Thoracic aorta (tissue), 2 donors: Measurements from ENCODE around the gene COL8A1. TPM values are rescaled to one million over a fixed set of nuclear protein-coding genes. Genes with fewer than 3 reads are reported as not detected.

Source experiments
- ATAC-seq: fragments of 150-250 bp; one replicate; pipeline ENCODE4 v1.8.0; 2017; ENCODE audit warnings: low read depth; ENCODE audit not compliant: insufficient number of reproducible peaks, low FRiP score
- DNase-seq: peaks from one replicate; pipeline ENCODE4 v3.0.0-alpha.2; 2020; ENCODE audit warnings: low spot score
- H3K27ac ChIP-seq, 2 donors: fragments of 200-600 bp; sonication (generic); 1 replicate in 1 of 2; 2 replicates in 1 of 2; pipeline ENCODE4 v1.5.1; 2016; ENCODE audit warnings: mild to moderate bottlenecking in 2 of 2, moderate library complexity in 2 of 2
- H3K27me3 ChIP-seq: fragments of 200-600 bp; sonication (generic); replicated peaks from 2 replicates; pipeline ENCODE4 v1.6.0; 2016; ENCODE audit warnings: mild to moderate bottlenecking; ENCODE audit not compliant: insufficient read depth
- H3K36me3 ChIP-seq: fragments of 200-600 bp; sonication (generic); one replicate; pipeline ENCODE4 v1.5.1; 2016
- H3K4me1 ChIP-seq, 2 donors: fragments of 200-600 bp; sonication (generic); 1 replicate in 1 of 2; 2 replicates in 1 of 2; pipeline versions ENCODE4 v1.5.1 to v1.6.0; 2016; ENCODE audit warnings: low read depth in 2 of 2, mild to moderate bottlenecking in 1 of 2; ENCODE audit not compliant: control insufficient read depth in 1 of 2
- H3K4me3 ChIP-seq: fragments of 200-600 bp; sonication (generic); 2 replicates; pipeline ENCODE4 v1.5.1; 2016; ENCODE audit warnings: mild to moderate bottlenecking
- H3K9me3 ChIP-seq: fragments of 200-600 bp; sonication (generic); 2 replicates; pipeline ENCODE4 v1.5.1; 2016
- total RNA-seq, 2 donors: library from RNA; depleted of rRNA; stranded (reverse); fragments of >200 nt; gene quantifications; one replicate each; pipeline versions ENCODE4 v1.1.0 to v1.2.3, GENCODE V29; 2016
- TF ChIP-seq, protein P1 (sequence below): fragments of 200-600 bp; sonication (generic); IDR thresholded peaks from one replicate; pipeline ENCODE4 v1.5.1; 2019; ENCODE audit warnings: antibody characterized with exemption

Gene COL8A1
- total RNA-seq, 2 donors from 2014 or later = 253 to 916 TPM

DNA sequence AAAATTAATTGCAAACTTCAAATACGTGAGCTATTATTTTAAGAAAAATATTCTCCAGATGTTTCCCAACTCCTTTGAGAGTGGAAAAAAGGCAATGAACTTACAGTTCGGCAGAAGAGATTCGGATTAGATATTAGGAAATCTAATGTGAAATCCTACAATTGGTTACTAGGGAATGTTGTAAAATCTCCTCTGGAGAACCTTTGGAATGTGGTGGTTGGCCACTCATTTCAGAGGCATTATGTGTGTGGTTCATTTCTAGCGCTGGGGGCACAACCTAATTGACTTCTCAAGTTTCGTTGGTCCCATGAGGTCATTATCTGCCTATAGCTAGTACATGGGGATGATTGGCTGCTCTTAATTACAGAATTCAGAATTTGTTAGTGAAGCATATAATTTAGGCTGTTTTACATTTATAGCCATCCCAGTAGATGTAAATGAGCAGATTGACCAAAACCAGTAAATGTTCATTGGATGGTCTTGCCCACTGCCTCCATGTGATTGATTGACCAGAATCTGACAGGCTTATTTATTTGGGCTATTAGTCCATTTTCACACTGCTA lies 144.7 kb downstream of the COL8A1 start:
- H3K27ac ChIP-seq = no peak overlapping the region
- no peak for ATAC-seq
- H3K27me3 ChIP-seq = no peaks in the 10 kb centered on the region
- TF ChIP-seq, protein P1, sequence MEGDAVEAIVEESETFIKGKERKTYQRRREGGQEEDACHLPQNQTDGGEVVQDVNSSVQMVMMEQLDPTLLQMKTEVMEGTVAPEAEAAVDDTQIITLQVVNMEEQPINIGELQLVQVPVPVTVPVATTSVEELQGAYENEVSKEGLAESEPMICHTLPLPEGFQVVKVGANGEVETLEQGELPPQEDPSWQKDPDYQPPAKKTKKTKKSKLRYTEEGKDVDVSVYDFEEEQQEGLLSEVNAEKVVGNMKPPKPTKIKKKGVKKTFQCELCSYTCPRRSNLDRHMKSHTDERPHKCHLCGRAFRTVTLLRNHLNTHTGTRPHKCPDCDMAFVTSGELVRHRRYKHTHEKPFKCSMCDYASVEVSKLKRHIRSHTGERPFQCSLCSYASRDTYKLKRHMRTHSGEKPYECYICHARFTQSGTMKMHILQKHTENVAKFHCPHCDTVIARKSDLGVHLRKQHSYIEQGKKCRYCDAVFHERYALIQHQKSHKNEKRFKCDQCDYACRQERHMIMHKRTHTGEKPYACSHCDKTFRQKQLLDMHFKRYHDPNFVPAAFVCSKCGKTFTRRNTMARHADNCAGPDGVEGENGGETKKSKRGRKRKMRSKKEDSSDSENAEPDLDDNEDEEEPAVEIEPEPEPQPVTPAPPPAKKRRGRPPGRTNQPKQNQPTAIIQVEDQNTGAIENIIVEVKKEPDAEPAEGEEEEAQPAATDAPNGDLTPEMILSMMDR = no peak
- no peak for DNase-seq
- H3K4me1 ChIP-seq = no peaks in the 10 kb centered on the region
- H3K36me3 ChIP-seq = no peaks in the 10 kb centered on the region
- H3K9me3 ChIP-seq = no peaks in the 10 kb centered on the region
- no peak overlapping the region for H3K4me3 ChIP-seq

DNA sequence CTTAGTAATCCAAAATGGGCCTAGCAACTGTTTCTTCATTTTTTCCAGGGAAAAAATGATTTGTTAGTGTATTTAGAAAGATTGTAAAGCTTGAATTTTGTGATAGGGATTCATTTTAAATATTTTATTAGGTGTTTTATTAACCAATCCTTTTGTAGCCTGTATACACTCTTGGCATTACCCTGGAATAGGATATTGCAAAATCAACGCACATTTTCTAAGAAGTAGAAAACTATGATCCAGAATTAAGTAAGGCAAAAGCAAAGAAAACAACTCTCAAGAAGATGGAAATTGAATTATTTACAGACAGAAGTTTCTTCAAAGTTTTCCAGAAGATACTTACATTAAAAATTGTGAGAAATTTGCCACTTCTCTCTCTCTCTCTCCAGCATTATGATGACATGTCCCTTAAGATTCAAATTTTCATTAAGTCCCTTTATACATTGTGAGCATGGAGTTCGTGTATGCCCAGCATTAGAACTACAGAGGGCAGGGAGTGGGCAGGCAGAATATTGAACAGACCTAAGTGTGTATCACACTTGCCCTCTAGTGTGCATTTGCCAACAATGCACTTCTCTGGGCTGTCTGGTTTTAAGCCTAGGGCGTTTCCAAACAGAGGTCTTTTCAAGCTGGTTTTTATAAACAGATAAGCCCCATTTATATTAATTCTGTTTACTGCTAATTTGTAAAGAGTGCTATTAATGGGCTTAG lies 150.8 kb downstream of the COL8A1 start:
- TF ChIP-seq, protein P1 = peak; percentile 58
- Histone ChIP-seq H3K36me3 (peaks cover 4% of the 10 kb centered on the region), H3K27ac (no peak overlapping the region), H3K9me3 (no peaks in the 10 kb centered on the region), H3K4me1 (peaks cover 0 to 8% of the 10 kb centered on the region in 2 donors), H3K27me3 (no peaks in the 10 kb centered on the region), H3K4me3 (no peak overlapping the region)
- DNase-seq = no peak
- ATAC-seq = no peak

DNA sequence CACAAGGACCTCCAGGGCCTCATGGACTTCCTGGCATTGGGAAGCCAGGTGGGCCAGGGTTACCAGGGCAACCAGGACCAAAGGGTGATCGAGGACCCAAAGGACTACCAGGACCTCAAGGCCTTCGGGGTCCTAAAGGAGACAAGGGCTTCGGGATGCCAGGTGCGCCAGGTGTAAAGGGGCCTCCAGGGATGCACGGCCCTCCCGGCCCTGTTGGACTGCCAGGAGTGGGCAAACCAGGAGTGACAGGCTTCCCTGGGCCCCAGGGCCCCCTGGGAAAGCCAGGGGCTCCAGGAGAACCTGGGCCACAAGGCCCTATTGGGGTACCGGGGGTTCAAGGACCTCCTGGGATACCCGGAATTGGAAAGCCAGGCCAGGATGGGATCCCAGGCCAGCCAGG lies 156.1 kb downstream of the COL8A1 start:
- H3K9me3 ChIP-seq = no peaks in the 10 kb centered on the region
- no peak for ATAC-seq
- H3K27me3 ChIP-seq = no peaks in the 10 kb centered on the region
- H3K4me3 ChIP-seq = no peak overlapping the region
- no peak overlapping the region for H3K27ac ChIP-seq
- peaks cover 4% of the 10 kb centered on the region for H3K36me3 ChIP-seq
- peaks cover 0 to under 1% of the 10 kb centered on the region in 2 donors for H3K4me1 ChIP-seq
- TF ChIP-seq, protein P1 = no peak
- no peak for DNase-seq

DNA sequence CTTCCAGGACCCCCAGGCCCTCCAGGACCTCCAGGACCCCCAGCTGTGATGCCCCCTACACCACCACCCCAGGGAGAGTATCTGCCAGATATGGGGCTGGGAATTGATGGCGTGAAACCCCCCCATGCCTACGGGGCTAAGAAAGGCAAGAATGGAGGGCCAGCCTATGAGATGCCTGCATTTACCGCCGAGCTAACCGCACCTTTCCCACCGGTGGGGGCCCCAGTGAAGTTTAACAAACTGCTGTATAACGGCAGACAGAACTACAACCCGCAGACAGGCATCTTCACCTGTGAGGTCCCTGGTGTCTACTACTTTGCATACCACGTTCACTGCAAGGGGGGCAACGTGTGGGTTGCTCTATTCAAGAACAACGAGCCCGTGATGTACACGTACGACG lies 157.2 kb downstream of the COL8A1 start:
- Histone ChIP-seq H3K27ac (no peak overlapping the region), H3K36me3 (peaks cover 4% of the 10 kb centered on the region), H3K27me3 (no peaks in the 10 kb centered on the region), H3K4me3 (no peak overlapping the region), H3K9me3 (no peaks in the 10 kb centered on the region), H3K4me1 (no peaks in the 10 kb centered on the region)
- ATAC-seq = no peak
- TF ChIP-seq, protein P1 = no peak
- DNase-seq = no peak

DNA sequence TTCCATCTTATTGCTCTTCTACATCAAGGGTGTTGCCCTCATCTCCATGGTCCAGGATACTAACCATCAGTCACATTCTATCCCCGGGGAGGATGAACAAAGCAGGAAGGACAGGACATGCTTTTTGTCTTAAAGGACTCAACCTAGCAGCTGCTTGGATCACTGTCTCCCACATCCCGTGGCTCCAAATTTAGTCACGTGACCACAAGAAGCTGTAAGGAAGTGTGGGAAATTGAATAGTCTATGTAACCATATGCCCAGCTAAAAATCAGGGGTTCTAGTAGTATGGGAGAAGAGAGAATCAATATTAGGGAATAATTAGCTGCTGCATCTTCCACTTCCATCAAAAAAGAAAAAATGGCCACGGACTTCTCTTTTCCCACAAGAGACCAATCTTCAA lies 161.0 kb downstream of the COL8A1 start:
- ATAC-seq (no peak), DNase-seq (no peak)
- TF ChIP-seq, protein P1 = no peak
- Histone ChIP-seq H3K9me3 (no peaks in the 10 kb centered on the region), H3K36me3 (no peaks in the 10 kb centered on the region), H3K4me1 (no peaks in the 10 kb centered on the region), H3K27me3 (no peaks in the 10 kb centered on the region), H3K4me3 (no peak overlapping the region), H3K27ac (no peak overlapping the region)
